HepG2 (cell line): ENCODE data around the gene IKZF4. TPM values are rescaled to one million over a fixed set of nuclear protein-coding genes. Genes with fewer than 3 reads are reported as not detected.

Experiments used
- CAMTA2 ChIP-seq: sonication (generic); formaldehyde crosslinking; IDR thresholded peaks from 2 replicates; pipeline ENCODE4 v1.4.0; 2020; ENCODE audit warnings: mild to moderate bottlenecking, missing genetic modification reagents, borderline replicate concordance
- HOXA9 ChIP-seq: sonication (generic); formaldehyde crosslinking; IDR thresholded peaks from 2 replicates; pipeline ENCODE4 v1.8.1; 2022; ENCODE audit warnings: missing genetic modification reagents, mild to moderate bottlenecking, moderate library complexity, borderline replicate concordance
- MIER3 ChIP-seq: IDR thresholded peaks from 2 replicates; pipeline ENCODE4 v1.6.1; 2016; ENCODE audit warnings: missing compliant biosample characterization, borderline replicate concordance
- PAF1 ChIP-seq: IDR thresholded peaks from 2 replicates; pipeline ENCODE4 v1.6.1; 2016; ENCODE audit warnings: missing genetic modification reagents, missing compliant biosample characterization
- PHF21A ChIP-seq: sonication (generic); formaldehyde crosslinking; IDR thresholded peaks from 2 replicates; pipeline ENCODE4 v1.5.0; 2020; ENCODE audit warnings: mild to moderate bottlenecking, missing genetic modification reagents
- PHF8 ChIP-seq: sonication (generic); formaldehyde crosslinking; IDR thresholded peaks from 2 replicates; pipeline ENCODE4 v1.5.0; 2020; ENCODE audit warnings: missing genetic modification reagents
- PLSCR1 ChIP-seq: sonication (generic); formaldehyde crosslinking; IDR thresholded peaks from 2 replicates; pipeline ENCODE4 v1.5.0; 2020; ENCODE audit warnings: missing genetic modification reagents, mild to moderate bottlenecking, borderline replicate concordance
- POLR2AphosphoS2 ChIP-seq: IDR thresholded peaks from 2 replicates; pipeline ENCODE4 v1.6.1; 2011; ENCODE audit warnings: low read depth, low read length, improper control_type of control experiment
- SIN3B ChIP-seq: fragments of 150-350 bp; IDR thresholded peaks from 2 replicates; pipeline ENCODE4 v1.6.1; 2014; ENCODE audit warnings: low read length
- SP1 ChIP-seq, 2 experiments: fragments of 450-650 bp in 1 of 2; sonication (generic) in 1 of 2; formaldehyde crosslinking in 1 of 2; IDR thresholded peaks; 2 replicates each; pipeline versions ENCODE4 v1.4.0 to v1.6.1; 2016 to 2020; ENCODE audit warnings: missing genetic modification reagents in 1 of 2
- USF2 ChIP-seq, 2 experiments: sonication (generic) in 1 of 2; formaldehyde crosslinking in 1 of 2; IDR thresholded peaks; 2 replicates each; pipeline versions ENCODE4 v1.5.1 to v1.6.1; 2011 to 2020; ENCODE audit warnings: borderline replicate concordance in 1 of 2, low read depth in 1 of 2, low read length in 1 of 2, mild to moderate bottlenecking in 1 of 2, missing genetic modification reagents in 1 of 2, moderate library complexity in 1 of 2
- ZNF281 ChIP-seq: sonication (generic); formaldehyde crosslinking; IDR thresholded peaks from 2 replicates; pipeline ENCODE4 v1.4.0; 2020; ENCODE audit warnings: missing genetic modification reagents, borderline replicate concordance
- ZNF329 ChIP-seq: sonication (generic); formaldehyde crosslinking; IDR thresholded peaks from 2 replicates; pipeline ENCODE4 v1.9.0; 2021; ENCODE audit warnings: low read depth, mild to moderate bottlenecking, missing genetic modification reagents
- ZNF784 ChIP-seq: sonication (generic); formaldehyde crosslinking; IDR thresholded peaks from 2 replicates; pipeline ENCODE4 v1.5.1; 2020; ENCODE audit warnings: missing genetic modification reagents, mild to moderate bottlenecking, borderline replicate concordance
- ZSCAN25 ChIP-seq: sonication (generic); formaldehyde crosslinking; IDR thresholded peaks from 2 replicates; pipeline ENCODE4 v1.8.0; 2022; ENCODE audit warnings: mild to moderate bottlenecking, missing genetic modification reagents
- polyA plus RNA-seq, 8 experiments: library from polyadenylated mRNA; depleted of rRNA in 3 of 8; stranded (reverse) in 7 of 8; unstranded in 1 of 8; fragments of >200 nt; fragmentation: Illumina TruSeq in 4 of 8; extraction: Trizol in 4 of 8; gene quantifications; 2 replicates each; pipeline versions ENCODE4 v1.2.1 to v1.2.3, GENCODE V29; 2011 to 2016; ENCODE audit warnings: low read depth in 4 of 8, missing spikeins in 1 of 8, mixed read lengths in 1 of 8; ENCODE audit not compliant: insufficient read depth in 1 of 8
- total RNA-seq, 5 experiments: library from RNA; depleted of rRNA; stranded (reverse); fragments of >200 nt; fragmentation: Illumina TruSeq; extraction: Trizol; gene quantifications; 2 replicates each; pipeline ENCODE4 v1.2.3, GENCODE V29; 2016; ENCODE audit warnings: low read depth in 1 of 5
- TF ChIP-seq, protein P1 (sequence below): sonication (generic); formaldehyde crosslinking; IDR thresholded peaks from 2 replicates; pipeline ENCODE4 v1.9.0; 2022; ENCODE audit warnings: low read depth, missing genetic modification reagents
- TF ChIP-seq, protein P2 (sequence below): sonication (generic); formaldehyde crosslinking; IDR thresholded peaks from 2 replicates; pipeline ENCODE4 v1.8.0; 2022; ENCODE audit warnings: mild to moderate bottlenecking, missing genetic modification reagents

Gene IKZF4
- total and polyA plus RNA-seq, 2 of the 13 experiments (the other 11 are each of a cell fraction or from before 2014, with no cell fraction given) = 0.58 to 2.2 TPM

DNA sequence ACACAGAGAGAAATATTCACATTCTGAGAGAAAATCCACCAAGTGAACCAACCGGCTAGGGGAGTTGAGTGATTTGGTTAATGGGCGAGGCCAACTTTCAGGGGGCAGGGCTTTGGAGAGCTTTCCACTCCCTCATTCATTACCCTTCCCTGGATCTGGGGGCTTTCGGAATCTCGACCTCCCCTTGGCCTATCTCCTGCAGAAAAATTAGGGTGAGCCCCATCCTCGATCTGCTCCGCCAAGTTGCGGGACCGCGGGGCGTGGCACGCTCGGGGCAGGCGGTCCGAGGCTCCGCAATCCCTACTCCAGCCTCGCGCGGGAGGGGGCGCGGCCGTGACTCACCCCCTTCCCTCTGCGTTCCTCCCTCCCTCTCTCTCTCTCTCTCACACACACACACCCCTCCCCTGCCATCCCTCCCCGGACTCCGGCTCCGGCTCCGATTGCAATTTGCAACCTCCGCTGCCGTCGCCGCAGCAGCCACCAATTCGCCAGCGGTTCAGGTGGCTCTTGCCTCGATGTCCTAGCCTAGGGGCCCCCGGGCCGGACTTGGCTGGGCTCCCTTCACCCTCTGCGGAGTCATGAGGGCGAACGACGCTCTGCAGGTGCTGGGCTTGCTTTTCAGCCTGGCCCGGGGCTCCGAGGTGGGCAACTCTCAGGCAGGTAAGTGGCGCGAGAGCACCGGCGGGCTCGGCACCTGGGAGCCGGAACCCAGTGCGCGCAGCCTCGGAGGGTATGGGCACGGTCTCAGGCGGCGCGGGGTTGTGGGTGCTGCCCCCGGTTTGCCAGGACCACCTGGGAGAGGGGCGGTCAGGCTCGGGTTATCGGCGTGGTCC lies 59.1 kb downstream of the IKZF4 start, which contains the start of gene ERBB3 (continued):
- TF ChIP-seq PHF8 (CRISPR knock-in tag) = no peak
- no peak; the same call in 1 of the 2 replicates for TF ChIP-seq PHF21A (CRISPR knock-in tag)
- TF ChIP-seq MIER3 (CRISPR knock-in tag) = peak; percentile 18; the same call in 1 of the 2 replicates
- no peak for TF ChIP-seq POLR2AphosphoS2
- TF ChIP-seq HOXA9 (CRISPR knock-in tag) = peak; percentile 62; the same call in 1 of the 2 replicates
- TF ChIP-seq, protein P1, sequence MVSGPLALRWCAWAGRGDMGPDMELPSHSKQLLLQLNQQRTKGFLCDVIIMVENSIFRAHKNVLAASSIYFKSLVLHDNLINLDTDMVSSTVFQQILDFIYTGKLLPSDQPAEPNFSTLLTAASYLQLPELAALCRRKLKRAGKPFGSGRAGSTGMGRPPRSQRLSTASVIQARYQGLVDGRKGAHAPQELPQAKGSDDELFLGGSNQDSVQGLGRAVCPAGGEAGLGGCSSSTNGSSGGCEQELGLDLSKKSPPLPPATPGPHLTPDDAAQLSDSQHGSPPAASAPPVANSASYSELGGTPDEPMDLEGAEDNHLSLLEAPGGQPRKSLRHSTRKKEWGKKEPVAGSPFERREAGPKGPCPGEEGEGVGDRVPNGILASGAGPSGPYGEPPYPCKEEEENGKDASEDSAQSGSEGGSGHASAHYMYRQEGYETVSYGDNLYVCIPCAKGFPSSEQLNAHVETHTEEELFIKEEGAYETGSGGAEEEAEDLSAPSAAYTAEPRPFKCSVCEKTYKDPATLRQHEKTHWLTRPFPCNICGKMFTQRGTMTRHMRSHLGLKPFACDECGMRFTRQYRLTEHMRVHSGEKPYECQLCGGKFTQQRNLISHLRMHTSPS (CRISPR knock-in tag) = no peak
- TF ChIP-seq, protein P2, sequence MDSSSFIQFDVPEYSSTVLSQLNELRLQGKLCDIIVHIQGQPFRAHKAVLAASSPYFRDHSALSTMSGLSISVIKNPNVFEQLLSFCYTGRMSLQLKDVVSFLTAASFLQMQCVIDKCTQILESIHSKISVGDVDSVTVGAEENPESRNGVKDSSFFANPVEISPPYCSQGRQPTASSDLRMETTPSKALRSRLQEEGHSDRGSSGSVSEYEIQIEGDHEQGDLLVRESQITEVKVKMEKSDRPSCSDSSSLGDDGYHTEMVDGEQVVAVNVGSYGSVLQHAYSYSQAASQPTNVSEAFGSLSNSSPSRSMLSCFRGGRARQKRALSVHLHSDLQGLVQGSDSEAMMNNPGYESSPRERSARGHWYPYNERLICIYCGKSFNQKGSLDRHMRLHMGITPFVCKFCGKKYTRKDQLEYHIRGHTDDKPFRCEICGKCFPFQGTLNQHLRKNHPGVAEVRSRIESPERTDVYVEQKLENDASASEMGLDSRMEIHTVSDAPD (CRISPR knock-in tag) = peak; percentile 67; the same call in 1 of the 2 replicates
- no peak for TF ChIP-seq USF2 (IDR thresholded peaks at IDR 0.05; ENCODE audit: low read depth, low read length)
- no peak for TF ChIP-seq USF2 (CRISPR knock-in tag; IDR thresholded peaks at IDR 0.05; ENCODE audit: borderline replicate concordance)
- peak; percentile 43; the same call in 1 of the 2 replicates for TF ChIP-seq ZNF281 (CRISPR knock-in tag)
- no peak for TF ChIP-seq PLSCR1 (CRISPR knock-in tag)
- TF ChIP-seq ZSCAN25 (CRISPR knock-in tag) = peak; percentile 98
- TF ChIP-seq SIN3B = no peak
- peak; percentile 53; the same call in 1 of the 2 replicates for TF ChIP-seq ZNF329 (CRISPR knock-in tag)
- no peak for TF ChIP-seq SP1 (IDR thresholded peaks at IDR 0.05)
- TF ChIP-seq SP1 (CRISPR knock-in tag; IDR thresholded peaks at IDR 0.05) = peak; percentile 76
- TF ChIP-seq PAF1 (CRISPR knock-in tag) = no peak
- no peak for TF ChIP-seq CAMTA2 (CRISPR knock-in tag)
- peak; percentile 10; the same call in 1 of the 2 replicates for TF ChIP-seq ZNF784 (CRISPR knock-in tag)
